AG04450 (cell line): ENCODE measurements around the gene EWSR1. TPM values are rescaled to one million over a fixed set of nuclear protein-coding genes. Genes with fewer than 3 reads are reported as not detected.
"Not testable (repeated sequence)": the region's sequence is repeated elsewhere in the genome, so short reads cannot be mapped to it uniquely, and the experiment has no call there.

Experiments
- CTCF ChIA-PET: fragments of 300-600, 350-600 bp; formaldehyde crosslinking; extraction: SDS; loops from one replicate; lab custom pipeline; 2022; ENCODE audit warnings: antibody characterized with exemption, inconsistent platforms; lab: Charles Lee
- POLR2A ChIA-PET: fragments of 350-600 bp; formaldehyde crosslinking; extraction: SDS; loops from one replicate; lab custom pipeline; 2021; ENCODE audit warnings: antibody characterized with exemption, inconsistent platforms; lab: Yijun Ruan, JAX
- DNase-seq: peaks from one replicate; pipeline ENCODE4 v3.0.0-alpha.2; 2011; ENCODE audit warnings: low read depth, low spot score
- H3K27ac ChIP-seq: one replicate; pipeline ENCODE4 v1.5.1; 2012; ENCODE audit warnings: low read depth, low read length, control low read depth
- H3K27me3 ChIP-seq: one replicate; pipeline ENCODE4 v1.6.0; 2012; ENCODE audit warnings: low read length; ENCODE audit not compliant: control insufficient read depth, insufficient read depth
- H3K4me3 ChIP-seq: 2 replicates; pipeline ENCODE4 v1.5.1; 2011; ENCODE audit warnings: mild to moderate bottlenecking, low read depth, low read length, control low read depth
- H3K9me3 ChIP-seq: 2 replicates; pipeline ENCODE4 v1.5.1; 2012; ENCODE audit warnings: low read length; ENCODE audit not compliant: control insufficient read depth, insufficient read depth
- CTCF ChIP-seq: IDR thresholded peaks from 2 replicates; pipeline ENCODE4 v1.5.1; 2011; ENCODE audit warnings: low read depth, low read length, control low read depth, inconsistent platforms
- polyA plus RNA-seq: library from polyadenylated mRNA; depleted of rRNA; stranded (reverse); fragments of >200 nt; gene quantifications from 2 replicates; pipeline ENCODE4 v1.2.3, GENCODE V29; 2011

Gene EWSR1
- polyA plus RNA-seq, 1 experiment = 146 TPM

GRCh38 chr22:29343313-29343805 is 75.3 kb downstream of the EWSR1 start:
- ChIA-PET POLR2A (no interaction called here), CTCF (no interaction called here)
- DNase-seq = no peak
- no peaks in the 10 kb centered on the region for H3K27me3 ChIP-seq
- no peak overlapping the region for H3K4me3 ChIP-seq
- no peak overlapping the region for H3K27ac ChIP-seq
- no peak for TF ChIP-seq CTCF
- no peaks in the 10 kb centered on the region for H3K9me3 ChIP-seq

- H3K9me3 ChIP-seq = no peaks in the 10 kb centered on the region
- H3K4me3 ChIP-seq = no peak overlapping the region
- no peaks in the 10 kb centered on the region for H3K27me3 ChIP-seq
- POLR2A ChIA-PET = interaction anchor here (0.7 kb wide), 1 partner anchor 18 kb away, joined by 6 read pairs; no protein-coding TSS in a partner anchor
- TF ChIP-seq CTCF = no peak
- no peak overlapping the region for H3K27ac ChIP-seq
- CTCF ChIA-PET = no interaction called here
- DNase-seq = no peak
These were observed 76.1 kb downstream of the EWSR1 start for GRCh38 chr22:29344137-29344536.

GRCh38 chr22:29344889-29345288 is 76.8 kb downstream of the EWSR1 start:
- H3K4me3 ChIP-seq, CTCF ChIA-PET, H3K27ac ChIP-seq, DNase-seq, H3K9me3 ChIP-seq, H3K27me3 ChIP-seq: not testable (repeated sequence)
- POLR2A ChIA-PET = interaction anchor here (0.7 kb wide), 1 partner anchor 17 kb away, joined by 6 read pairs; no protein-coding TSS in a partner anchor

- no peaks in the 10 kb centered on the region for H3K27me3 ChIP-seq
- CTCF ChIA-PET = interaction anchor here (1.8 kb wide), 1 partner anchor 13 kb away, joined by 6 read pairs; no protein-coding TSS in a partner anchor
- TF ChIP-seq CTCF = no peak
- no peaks in the 10 kb centered on the region for H3K9me3 ChIP-seq
- POLR2A ChIA-PET = no interaction called here
- no peak overlapping the region for H3K27ac ChIP-seq
- H3K4me3 ChIP-seq = no peak overlapping the region
- no peak for DNase-seq
These were observed 77.9 kb downstream of the EWSR1 start for GRCh38 chr22:29345932-29346331.

- POLR2A ChIA-PET = no interaction called here
These were observed 78.6 kb downstream of the EWSR1 start for GRCh38 chr22:29346659-29347058.

More at GRCh38 chr22:29346659-29347058, 78.6 kb downstream of the EWSR1 start:
- no peak for TF ChIP-seq CTCF
- H3K9me3 ChIP-seq = no peaks in the 10 kb centered on the region
- CTCF ChIA-PET = interaction anchor here (1.8 kb wide), 1 partner anchor 13 kb away, joined by 6 read pairs; no protein-coding TSS in a partner anchor
- H3K27ac ChIP-seq = no peak overlapping the region
- no peak overlapping the region for H3K4me3 ChIP-seq
- H3K27me3 ChIP-seq = no peaks in the 10 kb centered on the region
- no peak for DNase-seq
